Measurements from ENCODE around the gene WDR18.

Gene WDR18

DNA sequence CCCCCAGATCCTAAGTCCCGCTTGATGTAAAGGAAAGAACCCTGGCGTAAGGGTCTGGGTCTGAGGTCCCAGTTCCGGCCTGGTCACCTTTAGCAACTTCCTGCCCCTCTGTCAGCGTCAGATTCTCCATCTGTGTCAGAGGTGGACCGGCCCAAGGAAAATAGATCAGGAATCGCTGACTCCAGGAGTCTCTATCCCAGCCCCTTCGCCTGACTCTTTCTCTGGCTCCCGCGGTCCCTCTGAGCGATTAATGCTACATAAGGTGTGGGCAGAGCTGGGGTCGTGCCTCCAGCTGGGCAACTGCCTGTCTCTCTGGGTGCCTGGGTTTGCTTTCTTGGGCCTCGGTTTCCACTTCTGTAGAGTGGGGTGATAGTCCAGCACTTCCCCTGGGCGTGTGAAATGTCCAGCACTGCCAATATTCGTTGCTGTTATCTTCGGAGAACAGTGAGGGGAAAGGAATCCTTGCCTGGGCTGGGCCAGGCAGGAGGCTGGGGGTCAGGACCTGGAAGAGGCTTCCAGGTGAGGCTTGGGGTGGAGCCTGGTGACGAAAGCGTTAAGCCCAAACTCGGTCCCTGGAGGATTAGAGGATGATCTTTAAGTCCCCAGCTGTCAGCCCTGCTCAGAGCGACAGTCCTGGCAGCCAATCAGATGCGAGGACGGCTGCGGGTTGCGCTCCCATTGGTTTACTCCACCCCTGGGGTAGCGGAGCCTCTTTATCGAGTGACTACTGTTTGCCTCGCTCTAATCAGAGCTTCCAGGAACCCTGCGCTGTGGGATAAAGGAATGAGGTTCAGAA, 56.5 kb downstream of the WDR18 start:
- TF ChIP-seq, protein P1, sequence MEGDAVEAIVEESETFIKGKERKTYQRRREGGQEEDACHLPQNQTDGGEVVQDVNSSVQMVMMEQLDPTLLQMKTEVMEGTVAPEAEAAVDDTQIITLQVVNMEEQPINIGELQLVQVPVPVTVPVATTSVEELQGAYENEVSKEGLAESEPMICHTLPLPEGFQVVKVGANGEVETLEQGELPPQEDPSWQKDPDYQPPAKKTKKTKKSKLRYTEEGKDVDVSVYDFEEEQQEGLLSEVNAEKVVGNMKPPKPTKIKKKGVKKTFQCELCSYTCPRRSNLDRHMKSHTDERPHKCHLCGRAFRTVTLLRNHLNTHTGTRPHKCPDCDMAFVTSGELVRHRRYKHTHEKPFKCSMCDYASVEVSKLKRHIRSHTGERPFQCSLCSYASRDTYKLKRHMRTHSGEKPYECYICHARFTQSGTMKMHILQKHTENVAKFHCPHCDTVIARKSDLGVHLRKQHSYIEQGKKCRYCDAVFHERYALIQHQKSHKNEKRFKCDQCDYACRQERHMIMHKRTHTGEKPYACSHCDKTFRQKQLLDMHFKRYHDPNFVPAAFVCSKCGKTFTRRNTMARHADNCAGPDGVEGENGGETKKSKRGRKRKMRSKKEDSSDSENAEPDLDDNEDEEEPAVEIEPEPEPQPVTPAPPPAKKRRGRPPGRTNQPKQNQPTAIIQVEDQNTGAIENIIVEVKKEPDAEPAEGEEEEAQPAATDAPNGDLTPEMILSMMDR (conservative IDR thresholded peaks at IDR 0.05; ENCODE audit: low read length) = no peak
- no peak for TF ChIP-seq EZH2phosphoT487 (IDR thresholded peaks at IDR 0.05; ENCODE audit: borderline replicate concordance)
- no peaks in the 10 kb centered on the region for H3K9me3 ChIP-seq (ENCODE audit: insufficient read depth, low read depth, low read length)
- H3K9ac ChIP-seq (ENCODE audit: low read depth, low read length, poor library complexity, severe bottlenecking) = peak overlapping the region; percentile 76
- no peaks in the 10 kb centered on the region for H3K9me2 ChIP-seq (replicated peaks; ENCODE audit: low read depth, low read length)
- H3K4me1 ChIP-seq (ENCODE audit: insufficient read depth, low read length, poor library complexity, severe bottlenecking) = peaks cover 39% of the 10 kb centered on the region
- peak overlapping the region; percentile 83 for H3K4me3 ChIP-seq (ENCODE audit: low read length, poor library complexity, severe bottlenecking)
- no peaks in the 10 kb centered on the region for H3K79me2 ChIP-seq (ENCODE audit: insufficient read depth, low read length)
- H3K27me3 ChIP-seq (ENCODE audit: insufficient read depth, low read length, poor library complexity, severe bottlenecking) = no peaks in the 10 kb centered on the region
- H3K4me2 ChIP-seq (ENCODE audit: low read depth, low read length, poor library complexity, severe bottlenecking) = peak overlapping the region; percentile 88
- H3F3A ChIP-seq (ENCODE audit: low read depth) = peaks cover 10% of the 10 kb centered on the region
- H4K20me1 ChIP-seq (ENCODE audit: insufficient read depth, low read length, poor library complexity, severe bottlenecking) = peaks cover 8% of the 10 kb centered on the region
- peak overlapping the region; percentile 59 for H2AFZ ChIP-seq (ENCODE audit: low read length)
- H3K36me3 ChIP-seq (ENCODE audit: insufficient read depth, low read length) = peaks cover 8% of the 10 kb centered on the region; the same call in 1 of the 2 replicates

DNA sequence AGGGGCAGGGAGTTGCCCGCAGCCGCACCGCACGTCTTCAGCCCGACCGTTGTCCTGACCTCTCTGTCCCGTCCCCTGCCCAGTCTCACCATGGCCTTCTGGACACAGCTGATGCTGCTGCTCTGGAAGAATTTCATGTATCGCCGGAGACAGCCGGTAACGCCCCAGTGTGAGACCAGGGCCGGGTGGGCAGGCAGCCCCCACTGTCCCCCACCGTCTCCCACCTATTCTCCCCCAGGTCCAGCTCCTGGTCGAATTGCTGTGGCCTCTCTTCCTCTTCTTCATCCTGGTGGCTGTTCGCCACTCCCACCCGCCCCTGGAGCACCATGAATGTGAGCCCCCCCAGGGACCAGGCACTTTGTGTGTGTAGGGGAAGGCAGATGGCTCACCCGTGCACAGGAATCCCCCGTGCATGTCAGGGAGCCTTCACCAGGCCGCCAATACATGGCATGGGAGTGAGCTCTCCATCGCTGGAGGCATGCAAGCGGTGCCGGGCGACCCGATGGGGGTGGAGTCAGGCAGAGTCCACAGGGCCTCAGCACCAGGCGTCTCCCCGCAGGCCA, 57.2 kb downstream of the WDR18 start:
- no peaks in the 10 kb centered on the region for H3K79me2 ChIP-seq (ENCODE audit: insufficient read depth, low read length)
- no peaks in the 10 kb centered on the region for H3K9me3 ChIP-seq (ENCODE audit: insufficient read depth, low read depth, low read length)
- H3K4me1 ChIP-seq (ENCODE audit: insufficient read depth, low read length, poor library complexity, severe bottlenecking) = peaks cover 39% of the 10 kb centered on the region
- H4K20me1 ChIP-seq (ENCODE audit: insufficient read depth, low read length, poor library complexity, severe bottlenecking) = peaks cover 3% of the 10 kb centered on the region
- TF ChIP-seq, protein P1 (conservative IDR thresholded peaks at IDR 0.05; ENCODE audit: low read length) = no peak
- no peak for TF ChIP-seq EZH2phosphoT487 (IDR thresholded peaks at IDR 0.05; ENCODE audit: borderline replicate concordance)
- peak overlapping the region; percentile 88 for H3K4me2 ChIP-seq (ENCODE audit: low read depth, low read length, poor library complexity, severe bottlenecking)
- peaks cover 3% of the 10 kb centered on the region; the same call in 1 of the 2 replicates for H3K36me3 ChIP-seq (ENCODE audit: insufficient read depth, low read length)
- no peaks in the 10 kb centered on the region for H3K27me3 ChIP-seq (ENCODE audit: insufficient read depth, low read length, poor library complexity, severe bottlenecking)
- H3K4me3 ChIP-seq (ENCODE audit: low read length, poor library complexity, severe bottlenecking) = peak overlapping the region; percentile 83
- no peaks in the 10 kb centered on the region for H3K9me2 ChIP-seq (replicated peaks; ENCODE audit: low read depth, low read length)
- peaks cover 10% of the 10 kb centered on the region for H3F3A ChIP-seq (ENCODE audit: low read depth)
- H3K9ac ChIP-seq (ENCODE audit: low read depth, low read length, poor library complexity, severe bottlenecking) = no peak overlapping the region
- H2AFZ ChIP-seq (ENCODE audit: low read length) = no peak overlapping the region

DNA sequence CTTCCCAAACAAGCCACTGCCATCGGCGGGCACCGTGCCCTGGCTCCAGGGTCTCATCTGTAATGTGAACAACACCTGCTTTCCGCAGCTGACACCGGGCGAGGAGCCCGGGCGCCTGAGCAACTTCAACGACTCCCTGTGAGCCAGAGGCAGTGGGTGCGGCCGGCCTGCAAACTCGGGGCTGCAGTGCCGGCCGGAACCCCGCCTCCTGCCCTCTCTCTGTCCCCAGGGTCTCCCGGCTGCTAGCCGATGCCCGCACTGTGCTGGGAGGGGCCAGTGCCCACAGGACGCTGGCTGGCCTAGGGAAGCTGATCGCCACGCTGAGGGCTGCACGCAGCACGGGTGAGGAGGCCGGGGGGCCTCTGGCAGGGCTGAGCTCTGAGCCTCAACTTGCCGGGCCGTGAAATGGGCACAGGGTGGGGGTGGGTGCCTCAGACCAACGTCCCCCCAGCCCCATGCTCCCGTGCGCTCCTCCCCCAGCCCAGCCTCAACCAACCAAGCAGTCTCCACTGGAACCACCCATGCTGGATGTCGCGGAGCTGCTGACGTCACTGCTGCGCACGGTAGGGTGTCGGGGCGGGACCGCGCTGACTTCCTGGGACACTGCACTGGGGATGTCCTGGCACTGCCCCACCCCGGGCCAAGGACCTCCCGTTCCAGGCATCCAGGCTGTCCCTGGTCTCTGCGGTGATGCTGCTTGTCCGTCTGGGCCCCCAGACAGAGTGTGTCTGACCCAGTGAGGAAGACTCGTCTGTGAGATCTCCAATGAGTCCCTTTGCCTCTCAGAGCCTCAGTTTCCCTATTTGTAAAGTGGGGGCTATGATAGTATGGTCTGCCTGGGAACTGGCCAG, 57.9 kb downstream of the WDR18 start:
- no peaks in the 10 kb centered on the region; the same call in 1 of the 2 replicates for H3K36me3 ChIP-seq (ENCODE audit: insufficient read depth, low read length)
- peaks cover 3% of the 10 kb centered on the region for H4K20me1 ChIP-seq (ENCODE audit: insufficient read depth, low read length, poor library complexity, severe bottlenecking)
- H3K9me2 ChIP-seq (replicated peaks; ENCODE audit: low read depth, low read length) = no peaks in the 10 kb centered on the region
- no peaks in the 10 kb centered on the region for H3K9me3 ChIP-seq (ENCODE audit: insufficient read depth, low read depth, low read length)
- peaks cover 10% of the 10 kb centered on the region for H3F3A ChIP-seq (ENCODE audit: low read depth)
- no peak for TF ChIP-seq EZH2phosphoT487 (IDR thresholded peaks at IDR 0.05; ENCODE audit: borderline replicate concordance)
- TF ChIP-seq, protein P1 (conservative IDR thresholded peaks at IDR 0.05; ENCODE audit: low read length) = no peak
- H3K27me3 ChIP-seq (ENCODE audit: insufficient read depth, low read length, poor library complexity, severe bottlenecking) = no peaks in the 10 kb centered on the region
- H3K9ac ChIP-seq (ENCODE audit: low read depth, low read length, poor library complexity, severe bottlenecking) = no peak overlapping the region
- H3K4me1 ChIP-seq (ENCODE audit: insufficient read depth, low read length, poor library complexity, severe bottlenecking) = peaks cover 39% of the 10 kb centered on the region
- H3K4me3 ChIP-seq (ENCODE audit: low read length, poor library complexity, severe bottlenecking) = no peak overlapping the region
- H3K4me2 ChIP-seq (ENCODE audit: low read depth, low read length, poor library complexity, severe bottlenecking) = no peak overlapping the region
- no peaks in the 10 kb centered on the region for H3K79me2 ChIP-seq (ENCODE audit: insufficient read depth, low read length)
- H2AFZ ChIP-seq (ENCODE audit: low read length) = no peak overlapping the region

Data from Loucy (cell line).